ENCODE data around the gene TMEM35B. TPM values are rescaled to one million over a fixed set of nuclear protein-coding genes. Genes with fewer than 3 reads are reported as not detected.

The TMEM35B gene
- total RNA-seq, 4 donors from 2014 or later, result 22.7 to 67.6 (median 41.8) TPM

DNA sequence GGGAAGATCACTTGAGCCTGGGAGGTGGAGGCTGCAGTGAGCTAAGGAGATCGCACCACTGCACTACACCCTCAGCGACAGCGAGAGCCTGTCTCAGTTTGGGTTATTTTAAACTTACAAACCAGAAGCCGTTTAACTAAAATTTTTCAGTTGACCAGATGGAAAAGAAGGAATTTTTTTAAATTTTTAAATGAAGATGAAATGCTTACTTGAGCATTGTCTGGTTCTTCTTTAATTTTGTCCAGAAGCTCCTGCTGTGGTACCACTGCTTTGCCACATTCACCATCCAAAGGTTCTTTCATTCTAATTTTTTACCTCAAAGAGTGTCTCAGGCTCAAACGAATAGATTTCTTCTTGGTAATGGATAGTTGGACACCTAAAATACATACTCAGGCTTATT lies 45.2 kb upstream of the TMEM35B start:
- Histone ChIP-seq H3K36me3 (peaks cover 0 to 18% of the 10 kb centered on the region in 2 donors), H3K4me1 (peaks cover 12 to 44% (median 12%) of the 10 kb centered on the region in 3 donors), H3K4me3 (peak overlapping the region; percentile 70 to 79), H3K9me3 (peaks cover 0 to 12% (median 0%) of the 10 kb centered on the region in 3 donors), H3K27me3 (no peaks in the 10 kb centered on the region), H3K27ac (peak overlapping the region in 3 of 4 donors; percentile 94 to 96 (median 94))
- WGBS, 2 donors (ENCODE audit: low coverage in 1 of 2), result 79% methylated on average over 3 to 4 of the region's 5 CpGs
- TF ChIP-seq POLR2AphosphoS5 (IDR thresholded peaks at IDR 0.05), result no peak
- TF ChIP-seq EP300 (IDR thresholded peaks at IDR 0.05), result no peak
- TF ChIP-seq, protein P1, sequence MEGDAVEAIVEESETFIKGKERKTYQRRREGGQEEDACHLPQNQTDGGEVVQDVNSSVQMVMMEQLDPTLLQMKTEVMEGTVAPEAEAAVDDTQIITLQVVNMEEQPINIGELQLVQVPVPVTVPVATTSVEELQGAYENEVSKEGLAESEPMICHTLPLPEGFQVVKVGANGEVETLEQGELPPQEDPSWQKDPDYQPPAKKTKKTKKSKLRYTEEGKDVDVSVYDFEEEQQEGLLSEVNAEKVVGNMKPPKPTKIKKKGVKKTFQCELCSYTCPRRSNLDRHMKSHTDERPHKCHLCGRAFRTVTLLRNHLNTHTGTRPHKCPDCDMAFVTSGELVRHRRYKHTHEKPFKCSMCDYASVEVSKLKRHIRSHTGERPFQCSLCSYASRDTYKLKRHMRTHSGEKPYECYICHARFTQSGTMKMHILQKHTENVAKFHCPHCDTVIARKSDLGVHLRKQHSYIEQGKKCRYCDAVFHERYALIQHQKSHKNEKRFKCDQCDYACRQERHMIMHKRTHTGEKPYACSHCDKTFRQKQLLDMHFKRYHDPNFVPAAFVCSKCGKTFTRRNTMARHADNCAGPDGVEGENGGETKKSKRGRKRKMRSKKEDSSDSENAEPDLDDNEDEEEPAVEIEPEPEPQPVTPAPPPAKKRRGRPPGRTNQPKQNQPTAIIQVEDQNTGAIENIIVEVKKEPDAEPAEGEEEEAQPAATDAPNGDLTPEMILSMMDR (IDR thresholded peaks at IDR 0.05), result no peak
- TF ChIP-seq POLR2A (IDR thresholded peaks at IDR 0.05), result no peak
- no peak for ATAC-seq

DNA sequence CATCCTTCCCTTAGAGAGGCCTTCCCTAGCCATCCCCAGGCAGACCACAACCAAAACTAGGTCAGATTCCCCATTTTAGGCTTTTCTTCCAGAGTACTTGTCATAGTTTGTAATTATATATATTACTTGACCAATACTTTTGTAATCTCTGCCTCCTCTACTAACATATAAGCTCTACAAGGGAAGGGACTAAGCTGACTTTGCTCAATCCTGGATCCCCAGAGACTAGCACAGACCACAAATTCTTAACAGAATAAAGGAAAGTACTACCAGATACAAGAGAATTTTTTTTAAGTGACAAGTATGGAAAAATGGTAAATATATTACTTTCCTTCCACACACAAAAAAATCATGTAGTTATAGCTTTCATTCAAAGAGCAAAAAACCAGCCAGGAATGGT lies 44.6 kb upstream of the TMEM35B start:
- no peak for ATAC-seq
- H3K27ac ChIP-seq, result no peak overlapping the region
- TF ChIP-seq POLR2A (IDR thresholded peaks at IDR 0.05) (no peak), EP300 (IDR thresholded peaks at IDR 0.05) (no peak), POLR2AphosphoS5 (IDR thresholded peaks at IDR 0.05) (no peak)
- TF ChIP-seq, protein P1 (IDR thresholded peaks at IDR 0.05), result no peak
- peaks cover 12 to 44% (median 12%) of the 10 kb centered on the region in 3 donors for H3K4me1 ChIP-seq
- no peaks in the 10 kb centered on the region for H3K27me3 ChIP-seq
- peaks cover 0 to 12% (median 0%) of the 10 kb centered on the region in 3 donors for H3K9me3 ChIP-seq
- peak overlapping the region in 1 of 2 donors; percentile 70 for H3K4me3 ChIP-seq
- H3K36me3 ChIP-seq, result peaks cover 0 to 18% of the 10 kb centered on the region in 2 donors

DNA sequence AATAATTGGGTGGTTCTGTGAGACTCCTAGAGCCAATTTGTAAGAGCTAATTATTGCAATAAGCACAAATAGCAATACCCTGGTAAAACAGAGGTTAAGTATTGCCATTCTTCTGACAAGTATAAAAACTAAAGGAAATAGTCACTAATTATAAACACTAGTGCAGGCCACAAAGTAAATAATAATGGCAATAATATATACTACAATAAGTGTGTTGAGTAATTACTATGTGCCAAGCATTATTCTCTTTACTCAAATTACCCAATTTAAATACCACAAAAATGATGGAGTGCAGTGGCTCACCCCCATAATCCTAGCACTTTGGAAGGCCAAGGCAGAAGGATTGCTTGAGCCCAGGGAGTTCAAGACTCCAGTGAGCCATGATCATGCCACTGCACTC lies 31.3 kb upstream of the TMEM35B start:
- peaks cover 6 to 77% of the 10 kb centered on the region in 2 donors for H3K36me3 ChIP-seq
- no peak for ATAC-seq
- H3K27me3 ChIP-seq, result no peaks in the 10 kb centered on the region
- H3K9me3 ChIP-seq, result no peaks in the 10 kb centered on the region
- H3K4me1 ChIP-seq, result no peaks in the 10 kb centered on the region
- H3K4me3 ChIP-seq, result no peak overlapping the region
- TF ChIP-seq POLR2AphosphoS5 (IDR thresholded peaks at IDR 0.05), result no peak
- TF ChIP-seq POLR2A (IDR thresholded peaks at IDR 0.05), result no peak
- TF ChIP-seq, protein P1 (IDR thresholded peaks at IDR 0.05), result no peak
- H3K27ac ChIP-seq, result no peak overlapping the region

DNA sequence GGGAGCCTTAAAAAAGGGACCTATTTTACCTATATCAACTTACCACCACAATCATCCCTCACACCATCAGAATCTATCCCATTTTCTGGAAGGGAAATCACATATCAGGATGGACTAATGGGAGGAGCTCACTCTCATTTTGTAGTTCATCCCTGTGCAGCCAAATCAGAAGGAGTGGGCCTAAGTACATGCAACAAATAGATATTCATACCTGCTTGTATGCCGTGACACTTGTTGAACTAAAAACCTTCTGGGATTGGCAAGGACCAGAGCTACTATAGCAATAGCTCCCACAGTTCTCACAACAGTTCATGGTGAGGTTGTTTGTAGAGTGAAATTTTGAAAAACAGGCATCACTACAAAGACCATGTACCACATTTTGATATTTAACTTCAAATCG lies 29.3 kb upstream of the TMEM35B start:
- Histone ChIP-seq H3K4me3 (no peak overlapping the region), H3K36me3 (peaks cover 6 to 88% of the 10 kb centered on the region in 2 donors), H3K27ac (no peak overlapping the region), H3K27me3 (no peaks in the 10 kb centered on the region), H3K4me1 (no peaks in the 10 kb centered on the region), H3K9me3 (no peaks in the 10 kb centered on the region)
- 81 to 93% methylated on average over 2 of the region's 2 CpGs for WGBS, 2 donors (ENCODE audit: low coverage in 1 of 2)
- TF ChIP-seq POLR2AphosphoS5 (IDR thresholded peaks at IDR 0.05) (no peak), EP300 (IDR thresholded peaks at IDR 0.05) (no peak), POLR2A (IDR thresholded peaks at IDR 0.05) (no peak)
- TF ChIP-seq, protein P1 (IDR thresholded peaks at IDR 0.05), result no peak
- no peak for ATAC-seq

DNA sequence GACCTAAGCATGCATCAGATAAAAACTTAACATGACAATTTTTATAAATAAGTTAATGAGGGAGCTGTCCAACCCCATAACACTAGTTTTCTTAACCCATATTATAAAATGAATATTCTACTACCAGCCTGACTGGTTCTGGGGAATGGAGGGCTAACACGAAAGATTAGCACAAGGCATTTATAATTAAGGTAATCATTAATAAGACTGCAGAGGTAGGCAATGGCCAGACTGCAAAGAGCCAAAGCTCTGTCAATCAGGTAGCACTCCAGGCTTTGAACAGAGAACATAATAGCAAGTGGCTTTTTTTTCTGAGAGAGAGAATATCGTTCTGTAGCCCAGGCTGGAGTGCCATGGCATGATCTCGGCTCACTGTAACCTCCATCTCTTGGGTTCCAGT lies 20.6 kb upstream of the TMEM35B start:
- no peak overlapping the region for H3K4me3 ChIP-seq
- H3K27me3 ChIP-seq, result no peaks in the 10 kb centered on the region
- peaks cover 11 to 89% of the 10 kb centered on the region in 2 donors for H3K36me3 ChIP-seq
- TF ChIP-seq EP300 (IDR thresholded peaks at IDR 0.05), result no peak
- no peak for TF ChIP-seq POLR2AphosphoS5 (IDR thresholded peaks at IDR 0.05)
- TF ChIP-seq, protein P1 (IDR thresholded peaks at IDR 0.05), result no peak
- no peak for TF ChIP-seq POLR2A (IDR thresholded peaks at IDR 0.05)
- ATAC-seq, result no peak
- H3K9me3 ChIP-seq, result no peaks in the 10 kb centered on the region
- no peak overlapping the region for H3K27ac ChIP-seq
- 87 to 90% methylated on average over 3 of the region's 3 CpGs for WGBS, 2 donors (ENCODE audit: low coverage in 1 of 2)
- H3K4me1 ChIP-seq, result no peaks in the 10 kb centered on the region

Data from gastroesophageal sphincter (tissue), 4 donors.